OCI-LY1 (cell line): Measurements from ENCODE around the gene GRK2.

Experiments used
- H2AFZ ChIP-seq: fragments of 200-600 bp; sonication (generic), shearing (Covaris generic); 2 replicates; pipeline ENCODE4 v1.6.0; 2014; ENCODE audit warnings: antibody characterized with exemption, mild to moderate bottlenecking, low read length
- H3F3A ChIP-seq: fragments of 200-600 bp; sonication (generic), shearing (Covaris generic); 2 replicates; pipeline ENCODE4 v1.6.0; 2014; ENCODE audit warnings: mild to moderate bottlenecking, antibody characterized with exemption, low read length, moderate library complexity; ENCODE audit not compliant: insufficient read depth
- H3K27ac ChIP-seq: fragments of 200-600 bp; sonication (generic); 2 replicates; pipeline ENCODE4 v1.5.1; 2014; ENCODE audit warnings: low read length, mixed run types, mild to moderate bottlenecking, low read depth; ENCODE audit not compliant: poor library complexity, severe bottlenecking
- H3K27me3 ChIP-seq: fragments of 200-600 bp; sonication (generic); 2 replicates; pipeline ENCODE4 v1.6.0; 2014; ENCODE audit warnings: antibody characterized with exemption, mild to moderate bottlenecking, low read length, moderate library complexity; ENCODE audit not compliant: insufficient read depth
- H3K36me3 ChIP-seq: fragments of 200-600 bp; sonication (generic); 2 replicates; pipeline ENCODE4 v1.6.1; 2014; ENCODE audit warnings: mild to moderate bottlenecking, antibody characterized with exemption, low read length, moderate library complexity, mixed read lengths; ENCODE audit not compliant: insufficient read depth
- H3K4me1 ChIP-seq: fragments of 200-600 bp; sonication (generic); 2 replicates; pipeline ENCODE4 v1.5.1; 2014; ENCODE audit warnings: mild to moderate bottlenecking, low read length, moderate library complexity; ENCODE audit not compliant: insufficient read depth, severe bottlenecking
- H3K4me2 ChIP-seq: fragments of 200-600 bp; sonication (generic), shearing (Covaris generic); 2 replicates; pipeline ENCODE4 v1.6.1; 2014; ENCODE audit warnings: low read length
- H3K4me3 ChIP-seq: fragments of 200-600 bp; sonication (generic); 2 replicates; pipeline ENCODE4 v1.5.1; 2014; ENCODE audit warnings: low read length, low read depth, mild to moderate bottlenecking, mixed read lengths; ENCODE audit not compliant: poor library complexity, severe bottlenecking
- H3K79me2 ChIP-seq: fragments of 200-600 bp; shearing (Covaris generic); 2 replicates; pipeline ENCODE4 v1.6.1; 2016; ENCODE audit warnings: mixed run types, low read length, mixed read lengths; ENCODE audit not compliant: insufficient read depth
- H3K9ac ChIP-seq: fragments of 200-600 bp; sonication (generic), shearing (Covaris generic); 2 replicates; pipeline ENCODE4 v1.6.1; 2014; ENCODE audit warnings: mild to moderate bottlenecking, low read length, mixed read lengths
- H3K9me2 ChIP-seq: fragments of 200-600 bp; sonication (generic), shearing (Covaris generic); 2 replicates; pipeline ENCODE4 v1.6.1; 2014; ENCODE audit warnings: low read depth, mild to moderate bottlenecking, low read length, mixed read lengths
- H3K9me3 ChIP-seq: fragments of 200-600 bp; shearing (Covaris generic); 2 replicates; pipeline ENCODE4 v1.6.1; 2014; ENCODE audit warnings: low read length, mixed read lengths
- H4K20me1 ChIP-seq: fragments of 200-600 bp; sonication (generic), shearing (Covaris generic); 2 replicates; pipeline ENCODE4 v1.6.0; 2016; ENCODE audit warnings: mild to moderate bottlenecking, low read length; ENCODE audit not compliant: insufficient read depth
- EZH2 ChIP-seq: fragments of 200-600 bp; sonication (generic), shearing (Covaris generic); IDR thresholded peaks from 2 replicates; pipeline ENCODE4 v1.8.0; 2017; ENCODE audit warnings: borderline replicate concordance, mixed run types, mild to moderate bottlenecking, antibody characterized with exemption, low read length, moderate library complexity, mixed read lengths
- TF ChIP-seq, protein P1 (sequence below): fragments of 200-600 bp; sonication (generic), shearing (Covaris generic); IDR thresholded peaks from 2 replicates; pipeline ENCODE4 v1.5.1; 2017; ENCODE audit warnings: mild to moderate bottlenecking, antibody characterized with exemption, low read length, moderate library complexity, mixed read lengths

GRK2 gene

DNA sequence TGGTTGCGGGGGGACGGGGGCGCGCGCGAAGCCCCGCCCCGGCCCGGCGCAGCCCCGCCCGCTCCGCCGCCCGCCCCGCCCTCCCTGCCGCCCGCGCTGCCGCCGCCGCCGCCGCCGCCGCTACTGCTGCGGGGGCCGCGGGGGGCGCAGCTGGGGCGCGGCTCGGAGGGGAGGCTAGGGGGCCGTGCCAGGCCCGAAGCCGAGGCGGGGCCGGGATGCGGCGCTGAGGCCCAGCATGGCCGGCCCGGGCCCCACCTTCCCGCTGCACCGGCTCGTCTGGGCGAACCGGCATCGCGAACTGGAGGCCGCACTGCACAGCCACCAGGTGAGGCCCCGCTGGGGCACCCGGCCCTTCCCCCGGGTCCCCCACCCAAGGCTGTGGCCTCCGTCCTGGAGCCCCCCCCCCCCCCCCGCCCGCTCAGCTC lies 23.0 kb downstream of the GRK2 start, which contains the start of gene ANKRD13D:
TSS of gene ANKRD13D (plus strand) at position 78 of the 425 bp plus-strand sequence. CDS start at position 236, 158 bp downstream.
- H3K9me3 ChIP-seq = no peaks in the 10 kb centered on the region; the same call in 1 of the 2 replicates
- peak within 1 kb of the TSS; percentile 96 for H3K27ac ChIP-seq
- no peaks in the 10 kb centered on the region for H3K9me2 ChIP-seq
- H3K4me3 ChIP-seq = peak within 1 kb of the TSS; percentile 85
- H3K27me3 ChIP-seq = no peaks in the 10 kb centered on the region
- no peak for TF ChIP-seq EZH2
- TF ChIP-seq, protein P1, sequence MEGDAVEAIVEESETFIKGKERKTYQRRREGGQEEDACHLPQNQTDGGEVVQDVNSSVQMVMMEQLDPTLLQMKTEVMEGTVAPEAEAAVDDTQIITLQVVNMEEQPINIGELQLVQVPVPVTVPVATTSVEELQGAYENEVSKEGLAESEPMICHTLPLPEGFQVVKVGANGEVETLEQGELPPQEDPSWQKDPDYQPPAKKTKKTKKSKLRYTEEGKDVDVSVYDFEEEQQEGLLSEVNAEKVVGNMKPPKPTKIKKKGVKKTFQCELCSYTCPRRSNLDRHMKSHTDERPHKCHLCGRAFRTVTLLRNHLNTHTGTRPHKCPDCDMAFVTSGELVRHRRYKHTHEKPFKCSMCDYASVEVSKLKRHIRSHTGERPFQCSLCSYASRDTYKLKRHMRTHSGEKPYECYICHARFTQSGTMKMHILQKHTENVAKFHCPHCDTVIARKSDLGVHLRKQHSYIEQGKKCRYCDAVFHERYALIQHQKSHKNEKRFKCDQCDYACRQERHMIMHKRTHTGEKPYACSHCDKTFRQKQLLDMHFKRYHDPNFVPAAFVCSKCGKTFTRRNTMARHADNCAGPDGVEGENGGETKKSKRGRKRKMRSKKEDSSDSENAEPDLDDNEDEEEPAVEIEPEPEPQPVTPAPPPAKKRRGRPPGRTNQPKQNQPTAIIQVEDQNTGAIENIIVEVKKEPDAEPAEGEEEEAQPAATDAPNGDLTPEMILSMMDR = no peak
- H3F3A ChIP-seq = no peaks in the 10 kb centered on the region
- H3K79me2 ChIP-seq = no peaks in the 10 kb centered on the region
- peak within 1 kb of the TSS; percentile 84 for H3K4me2 ChIP-seq
- H2AFZ ChIP-seq = no peak within 1 kb of the TSS
- peak within 1 kb of the TSS; percentile 98 for H3K9ac ChIP-seq
- H3K4me1 ChIP-seq = peaks cover 34% of the 10 kb centered on the region
- no peaks in the 10 kb centered on the region for H4K20me1 ChIP-seq
- H3K36me3 ChIP-seq = peaks cover 67% of the 10 kb centered on the region

DNA sequence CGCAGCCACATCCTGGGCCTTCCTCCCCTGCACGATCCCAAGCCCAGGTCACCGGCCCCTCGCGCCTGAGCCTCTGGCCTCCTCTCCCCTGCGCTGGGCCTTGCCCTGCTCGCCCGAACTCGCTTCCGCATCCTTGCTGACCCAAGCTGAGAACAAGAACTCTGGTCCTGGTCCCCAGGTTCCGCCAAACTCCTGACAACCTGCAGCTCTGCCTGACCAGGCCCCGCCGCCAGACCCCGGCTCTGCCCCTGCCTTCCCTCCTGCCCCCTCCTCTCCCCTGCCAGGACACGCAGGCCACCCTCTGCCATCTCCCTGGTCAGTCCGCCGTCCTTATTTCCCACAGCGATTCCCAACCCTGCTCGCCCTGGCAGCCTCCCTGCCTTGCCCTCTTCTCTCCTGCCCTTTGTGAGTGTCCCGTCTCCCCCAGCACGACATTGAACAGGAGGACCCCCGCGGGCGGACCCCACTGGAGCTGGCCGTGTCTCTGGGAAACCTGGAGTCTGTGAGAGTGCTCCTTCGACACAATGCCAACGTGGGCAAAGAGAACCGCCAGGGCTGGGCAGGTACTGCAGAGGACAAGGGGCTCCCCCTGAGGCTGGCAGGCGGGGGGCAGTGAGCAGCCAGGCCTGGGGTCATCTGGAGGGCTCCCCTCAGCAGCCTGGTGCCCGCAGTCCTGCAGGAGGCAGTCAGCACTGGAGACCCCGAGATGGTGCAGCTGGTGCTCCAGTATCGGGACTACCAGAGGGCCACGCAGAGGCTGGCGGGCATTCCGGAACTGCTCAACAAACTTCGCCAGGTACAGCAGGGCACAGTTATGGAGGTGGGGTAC lies 23.6 kb downstream of the GRK2 start:
- TF ChIP-seq EZH2 = no peak
- TF ChIP-seq, protein P1 = no peak
- no peaks in the 10 kb centered on the region for H3F3A ChIP-seq
- H4K20me1 ChIP-seq = no peaks in the 10 kb centered on the region
- H3K9me3 ChIP-seq = no peaks in the 10 kb centered on the region; the same call in 1 of the 2 replicates
- no peaks in the 10 kb centered on the region for H3K27me3 ChIP-seq
- H3K4me2 ChIP-seq = peak overlapping the region; percentile 84
- H3K4me3 ChIP-seq = peak overlapping the region; percentile 71
- H3K9me2 ChIP-seq = no peaks in the 10 kb centered on the region
- peak overlapping the region; percentile 20 for H3K27ac ChIP-seq
- H3K79me2 ChIP-seq = no peaks in the 10 kb centered on the region
- peak overlapping the region; percentile 76 for H3K9ac ChIP-seq
- H2AFZ ChIP-seq = no peak overlapping the region
- H3K4me1 ChIP-seq = peaks cover 34% of the 10 kb centered on the region
- H3K36me3 ChIP-seq = peaks cover 67% of the 10 kb centered on the region

DNA sequence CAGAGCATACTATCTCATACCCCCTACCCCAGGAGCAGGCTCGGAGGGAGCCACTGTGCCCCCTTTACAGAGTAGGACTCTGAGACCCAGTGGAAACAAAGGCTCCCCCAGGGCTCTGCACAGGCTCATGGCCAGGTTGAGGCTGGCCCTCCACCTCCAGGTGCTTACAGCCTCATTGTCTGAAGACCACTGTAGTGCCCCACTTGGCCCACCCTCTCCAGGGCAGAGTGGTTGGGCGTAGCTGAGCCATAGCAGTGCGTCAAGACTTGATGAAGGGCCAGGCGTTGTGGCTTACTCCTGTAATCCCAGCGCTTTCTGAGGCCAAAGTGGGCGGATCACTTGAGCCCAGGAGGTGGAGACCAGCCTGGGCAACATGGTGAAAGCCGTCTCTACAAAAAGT lies 24.5 kb downstream of the GRK2 start:
- H3F3A ChIP-seq = no peaks in the 10 kb centered on the region
- no peak overlapping the region for H2AFZ ChIP-seq
- no peak overlapping the region; the same call in 1 of the 2 replicates for H3K9ac ChIP-seq
- H3K9me2 ChIP-seq = no peaks in the 10 kb centered on the region
- H3K36me3 ChIP-seq = peaks cover 67% of the 10 kb centered on the region
- H3K27me3 ChIP-seq = no peaks in the 10 kb centered on the region
- no peak overlapping the region for H3K4me3 ChIP-seq
- H3K79me2 ChIP-seq = no peaks in the 10 kb centered on the region
- no peaks in the 10 kb centered on the region for H4K20me1 ChIP-seq
- H3K4me2 ChIP-seq = no peak overlapping the region
- peaks cover 34% of the 10 kb centered on the region for H3K4me1 ChIP-seq
- TF ChIP-seq EZH2 = no peak
- TF ChIP-seq, protein P1 = no peak
- H3K9me3 ChIP-seq = peaks cover 3% of the 10 kb centered on the region; the same call in 1 of the 2 replicates
- no peak overlapping the region for H3K27ac ChIP-seq
